Stimulated activated CD8-positive, alpha-beta memory T cell treated with anti-CD3 and anti-CD28 coated beads, Interleukin-12 subunit alpha, Interleukin-12 subunit beta, amount 100 ng/mL, for 24 hours (primary cell): Measurements from ENCODE around the gene ANXA6.

ENCODE experiments used
- DNase-seq: peaks from one replicate; pipeline ENCODE4 v3.0.0-alpha.2; 2020; ENCODE audit errors: extremely low read depth

The ANXA6 gene

DNA sequence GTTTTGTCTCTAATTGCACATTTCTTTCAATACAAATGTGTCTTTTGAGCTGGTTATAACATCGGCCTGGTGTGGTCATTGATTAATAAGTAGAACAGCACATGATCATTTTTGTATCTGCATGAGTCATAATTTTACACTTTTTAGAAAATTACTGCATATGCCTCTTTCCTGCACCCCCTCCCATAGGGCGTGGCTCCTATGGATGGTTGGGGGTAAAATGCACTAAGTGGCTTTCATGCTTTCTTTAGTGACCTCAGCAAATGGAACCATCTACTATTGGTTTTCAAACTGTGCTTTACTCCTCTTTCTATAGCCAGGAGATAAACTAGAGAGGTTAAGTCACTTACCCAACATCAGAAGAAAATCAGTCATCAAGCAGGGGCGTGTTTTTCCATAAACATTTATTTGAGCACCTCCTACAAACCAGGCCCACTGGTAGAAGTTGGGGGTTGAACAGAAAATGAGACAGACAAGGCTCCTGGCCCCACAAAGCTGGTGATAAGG lies 3.8 kb downstream of the ANXA6 start:
- DNase-seq: no peak

DNA sequence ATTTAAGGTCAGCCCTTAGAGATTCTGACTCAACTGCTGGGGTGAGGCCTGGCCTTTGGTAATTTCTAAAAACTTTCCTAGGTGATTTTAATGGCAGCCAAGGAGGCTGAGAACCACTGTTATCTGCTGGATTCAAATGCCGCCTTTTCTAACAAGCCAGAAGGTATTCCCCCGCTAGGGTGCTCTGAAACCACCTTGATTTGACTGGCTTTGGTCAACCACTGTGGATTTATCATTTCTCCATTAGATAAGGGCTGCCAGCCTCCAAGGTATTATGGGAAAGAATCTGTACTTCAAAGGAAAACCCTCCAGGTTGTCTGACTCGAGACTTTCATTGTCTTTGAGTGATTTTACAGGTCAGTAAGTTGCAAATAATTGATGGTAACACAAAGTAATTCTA lies 4.3 kb downstream of the ANXA6 start:
- DNase-seq: no peak

DNA sequence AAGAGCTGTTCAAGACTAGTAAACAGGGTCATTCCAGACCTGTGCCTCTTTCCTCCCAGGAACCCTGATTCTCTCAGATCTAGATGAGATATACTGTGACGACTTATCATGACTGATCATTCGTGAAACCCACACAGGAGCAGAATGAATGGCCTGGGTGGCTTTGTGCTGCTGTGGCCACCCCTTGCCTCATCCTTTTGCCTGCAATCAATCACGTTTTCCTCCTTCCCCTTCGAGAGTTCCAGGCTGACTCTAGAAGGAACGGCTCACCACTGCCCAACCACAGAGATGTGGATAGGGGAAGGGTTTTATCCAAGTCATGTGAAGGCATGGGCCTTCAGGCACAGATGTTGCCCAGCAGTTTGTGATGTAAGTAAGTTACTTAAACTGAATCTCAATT lies 5.8 kb downstream of the ANXA6 start:
- DNase-seq: no peak

- no peak for DNase-seq
These were observed 6.3 kb downstream of the ANXA6 start for GRCh38 chr5:151151263-151151660.

- DNase-seq: no peak
These were observed 6.9 kb downstream of the ANXA6 start for GRCh38 chr5:151150471-151151262.

DNA sequence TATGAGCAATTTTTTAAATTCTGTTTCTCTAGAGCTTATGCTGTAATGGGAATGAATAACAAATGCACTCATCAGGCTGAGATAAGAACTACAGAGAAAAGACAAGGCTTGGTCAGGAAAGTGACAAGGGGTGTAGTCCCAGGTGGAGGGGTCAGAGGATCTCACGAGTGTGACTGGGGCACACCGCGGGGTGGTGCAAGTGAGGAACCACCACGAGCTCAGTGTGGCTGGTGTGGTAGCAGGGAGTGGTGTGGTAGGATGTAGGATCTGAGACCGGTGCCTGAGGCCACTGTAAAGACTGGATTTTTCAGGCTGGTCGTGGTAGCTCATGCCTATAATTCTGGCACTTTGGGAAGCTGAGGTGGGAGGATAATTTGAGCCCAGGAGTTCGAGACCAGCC lies 9.0 kb downstream of the ANXA6 start:
- DNase-seq: no peak

GRCh38 chr5:151147033-151147432 lies 10.5 kb downstream of the ANXA6 start:
- no peak for DNase-seq

- no peak for DNase-seq
These were observed 11.5 kb downstream of the ANXA6 start for GRCh38 chr5:151146061-151146460.

DNA sequence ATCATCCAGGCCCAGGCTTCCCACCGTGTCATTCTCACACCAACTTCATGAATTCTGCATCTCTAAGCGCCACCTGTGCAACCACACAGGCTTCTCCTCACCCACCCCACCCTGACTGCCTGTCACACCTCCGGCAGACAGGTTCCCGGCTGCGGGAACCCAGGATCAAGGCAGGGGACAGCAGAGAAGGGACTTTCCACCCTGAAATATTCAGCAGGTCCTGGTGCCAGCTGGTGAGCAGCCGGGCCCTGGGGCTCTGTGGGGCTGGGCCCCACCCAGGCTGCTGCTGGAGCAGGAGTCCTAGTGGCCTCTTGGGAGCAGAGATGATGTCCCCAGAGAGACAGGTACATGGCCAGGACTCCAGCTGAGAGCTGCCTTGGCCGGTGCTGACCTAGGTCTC lies 12.7 kb downstream of the ANXA6 start:
- no peak for DNase-seq

GRCh38 chr5:151144275-151144674 lies 13.3 kb downstream of the ANXA6 start:
- DNase-seq: no peak

GRCh38 chr5:151143645-151144044 lies 13.9 kb downstream of the ANXA6 start:
- DNase-seq: no peak

- DNase-seq: no peak
These were observed 14.6 kb downstream of the ANXA6 start for GRCh38 chr5:151142933-151143332.

GRCh38 chr5:151141535-151141934 lies 16.0 kb downstream of the ANXA6 start:
- DNase-seq: no peak

DNA sequence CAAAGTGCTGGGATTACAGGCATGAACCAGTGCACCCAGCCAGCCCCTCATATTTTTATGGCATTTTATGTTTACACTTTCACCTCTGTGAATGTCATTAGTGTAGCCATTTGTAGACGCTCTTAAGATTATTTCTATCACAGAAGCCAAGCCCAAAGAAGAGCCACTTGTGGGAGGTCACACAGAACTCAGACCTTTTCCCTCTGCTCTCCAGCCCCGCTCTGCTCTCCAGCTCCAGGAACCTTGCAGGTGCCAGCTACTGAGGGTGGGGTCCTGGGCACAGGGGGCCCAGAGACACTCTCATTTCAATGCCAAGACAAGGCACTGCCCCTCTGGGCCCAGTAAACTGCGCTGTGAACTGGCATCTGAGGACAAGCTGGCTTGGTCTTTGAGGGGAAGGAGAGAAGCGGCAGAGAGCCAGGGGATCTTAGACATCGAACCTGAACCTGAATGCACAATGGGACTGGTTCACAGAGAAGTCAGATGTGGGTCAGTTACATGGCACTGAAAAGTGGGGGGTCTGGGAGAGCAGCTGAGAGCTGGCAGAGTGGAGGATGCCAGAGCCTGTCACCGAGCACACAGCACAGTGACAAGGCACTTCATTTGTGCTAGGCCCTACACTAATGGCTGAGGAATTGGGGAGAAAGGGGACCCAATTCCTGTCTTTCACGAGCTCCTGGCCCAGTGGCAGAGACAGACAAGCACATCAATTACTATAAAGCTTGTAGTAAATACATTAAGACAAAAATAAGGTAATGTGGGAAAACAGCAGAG lies 16.7 kb downstream of the ANXA6 start:
- DNase-seq: no peak

DNA sequence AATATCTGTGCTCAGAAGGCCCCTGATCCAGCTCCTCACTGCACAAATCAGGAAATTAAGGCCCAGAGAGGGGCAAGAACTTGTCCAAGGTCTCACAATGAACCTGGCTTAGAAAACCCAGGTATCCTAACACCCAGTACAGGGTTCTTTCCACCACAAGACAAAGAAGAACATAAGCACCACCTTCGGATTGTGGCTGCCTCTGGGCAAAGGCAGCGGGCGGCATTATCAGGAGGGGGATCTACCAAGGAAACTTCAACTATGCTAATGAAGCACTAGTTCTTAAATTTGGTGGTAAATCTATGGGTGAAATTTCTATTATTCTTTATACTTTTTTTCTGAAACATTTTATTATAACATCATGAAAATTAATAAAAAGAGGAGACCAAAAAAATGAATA lies 17.9 kb downstream of the ANXA6 start:
- no peak for DNase-seq

DNA sequence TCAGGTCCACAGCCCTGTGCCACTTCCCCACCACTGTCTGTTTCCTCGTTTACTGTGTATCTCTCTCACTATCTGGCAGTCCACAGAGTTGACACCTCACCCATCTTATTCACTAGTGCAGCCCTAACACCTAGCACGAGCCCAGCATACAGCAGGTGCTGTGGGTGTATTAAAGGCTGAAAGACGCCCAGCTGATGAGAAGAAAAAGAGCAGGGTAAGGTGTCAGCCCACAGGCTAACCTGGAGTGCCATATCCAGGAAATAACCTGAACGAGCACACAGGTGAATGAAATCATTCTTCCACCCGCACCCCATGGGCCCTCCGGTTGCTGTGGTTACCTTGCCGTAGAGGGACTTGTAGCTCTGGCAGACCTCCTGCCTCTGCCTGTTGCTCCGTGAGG lies 18.6 kb downstream of the ANXA6 start:
- DNase-seq: no peak

DNA sequence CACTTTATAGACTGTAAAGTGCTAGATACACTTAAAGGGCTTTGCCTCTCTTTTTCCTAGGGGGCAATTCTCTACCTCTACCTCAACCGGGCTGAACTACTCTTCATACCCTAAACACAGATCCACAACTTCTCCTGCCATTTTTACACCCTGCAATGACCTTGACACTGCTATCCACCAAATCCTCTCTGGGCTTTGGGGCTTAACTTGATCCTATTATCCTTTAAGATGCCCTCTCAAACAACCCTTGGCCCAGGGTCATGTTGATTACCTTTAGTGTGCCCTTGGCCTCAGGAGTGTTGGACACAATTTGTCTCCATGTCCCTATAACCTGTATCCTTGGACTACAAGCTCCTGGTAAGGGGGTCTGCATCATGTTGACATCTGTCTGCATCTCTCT lies 19.5 kb downstream of the ANXA6 start:
- DNase-seq: no peak

- no peak for DNase-seq
These were observed 20.3 kb downstream of the ANXA6 start for GRCh38 chr5:151137067-151137825.

DNA sequence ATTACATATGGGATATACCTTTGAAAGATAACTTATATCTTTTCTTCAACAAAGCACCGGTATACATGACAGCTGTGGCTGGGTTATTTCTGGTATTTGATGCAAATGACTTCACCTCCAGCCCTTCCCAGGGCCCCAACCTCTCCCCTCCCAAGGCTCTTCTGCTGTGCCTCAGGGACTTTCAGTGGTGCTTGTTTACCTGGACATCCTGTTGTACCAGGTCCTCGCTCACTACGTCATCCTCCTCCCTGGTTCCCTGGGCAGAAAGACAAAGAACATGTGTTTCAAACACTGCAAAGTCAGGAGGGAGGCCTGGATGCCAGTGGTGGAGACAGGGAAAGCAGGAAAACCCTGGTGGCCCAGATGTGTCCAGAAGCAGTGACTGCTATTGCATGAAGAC lies 23.4 kb downstream of the ANXA6 start:
- DNase-seq: no peak

GRCh38 chr5:151132963-151133362 lies 24.6 kb downstream of the ANXA6 start:
- no peak for DNase-seq

- no peak for DNase-seq
These were observed 26.4 kb downstream of the ANXA6 start for GRCh38 chr5:151130922-151131891.
